Measurements from ENCODE around the gene PPA1. TPM values are rescaled to one million over a fixed set of nuclear protein-coding genes. Genes with fewer than 3 reads are reported as not detected.
A peak's percentile ranks its signal among the peaks of the same experiment; 100 is the strongest.
"Not testable (repeated sequence)": the region's sequence is repeated elsewhere in the genome, so short reads cannot be mapped to it uniquely, and the experiment has no call there.

Gene PPA1
- total RNA-seq, 1 donor from 2014 or later: 413 TPM

- H3K27me3 Mint-ChIP-seq: peaks cover 7% of the 10 kb centered on the region
- H3K4me1 Mint-ChIP-seq: peaks cover 8% of the 10 kb centered on the region
- DNase-seq: no peak
- H3K9me3 Mint-ChIP-seq: peaks cover 8% of the 10 kb centered on the region
- intact Hi-C loops (cut with micrococcal nuclease): no loop called here
- H3K4me3 Mint-ChIP-seq: no peak overlapping the region
- no peak overlapping the region for H3K27ac Mint-ChIP-seq
- H3K36me3 Mint-ChIP-seq (ENCODE audit: low read depth): peaks cover 2% of the 10 kb centered on the region
These were observed 31.9 kb upstream of the PPA1 start for GRCh38 chr10:70265032-70265689.

- H3K4me3 Mint-ChIP-seq: no peak overlapping the region
- no peak overlapping the region for H3K27ac Mint-ChIP-seq
- H3K4me1 Mint-ChIP-seq: peaks cover 4% of the 10 kb centered on the region
- intact Hi-C loops (cut with micrococcal nuclease): no loop called here
- no peak for DNase-seq
- peaks cover 2% of the 10 kb centered on the region for H3K36me3 Mint-ChIP-seq (ENCODE audit: low read depth)
- peaks cover 26% of the 10 kb centered on the region for H3K27me3 Mint-ChIP-seq
- H3K9me3 Mint-ChIP-seq: peaks cover 8% of the 10 kb centered on the region
These were observed 27.5 kb upstream of the PPA1 start for GRCh38 chr10:70260734-70261133.

DNA sequence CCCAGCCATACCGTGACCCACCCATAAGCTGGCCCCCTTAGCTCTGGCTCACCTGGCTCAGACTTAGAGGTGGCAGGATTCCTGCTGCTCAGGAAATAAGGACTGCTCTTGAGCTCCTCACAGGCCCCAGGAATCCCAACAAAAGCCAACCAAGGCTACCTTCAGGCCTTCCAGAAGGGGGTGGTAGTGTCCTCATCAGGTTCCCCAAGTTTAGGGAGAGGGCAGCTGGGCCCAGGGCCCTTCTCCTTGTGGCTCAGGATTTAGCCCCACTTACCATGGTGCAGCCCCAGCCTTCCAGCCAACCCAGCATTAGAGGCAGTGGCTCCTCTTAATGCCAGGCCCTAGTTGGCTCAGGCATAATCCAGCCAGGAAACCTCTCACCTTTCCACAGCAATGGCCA is 27.0 kb upstream of the PPA1 start:
- Mint-ChIP-seq H3K4me3 (no peak overlapping the region), H3K27me3 (peaks cover 30% of the 10 kb centered on the region), H3K27ac (no peak overlapping the region), H3K36me3 (ENCODE audit: low read depth) (peaks cover 2% of the 10 kb centered on the region), H3K9me3 (peaks cover 8% of the 10 kb centered on the region), H3K4me1 (peaks cover 8% of the 10 kb centered on the region)
- intact Hi-C loops (cut with micrococcal nuclease): no loop called here
- DNase-seq: no peak

DNA sequence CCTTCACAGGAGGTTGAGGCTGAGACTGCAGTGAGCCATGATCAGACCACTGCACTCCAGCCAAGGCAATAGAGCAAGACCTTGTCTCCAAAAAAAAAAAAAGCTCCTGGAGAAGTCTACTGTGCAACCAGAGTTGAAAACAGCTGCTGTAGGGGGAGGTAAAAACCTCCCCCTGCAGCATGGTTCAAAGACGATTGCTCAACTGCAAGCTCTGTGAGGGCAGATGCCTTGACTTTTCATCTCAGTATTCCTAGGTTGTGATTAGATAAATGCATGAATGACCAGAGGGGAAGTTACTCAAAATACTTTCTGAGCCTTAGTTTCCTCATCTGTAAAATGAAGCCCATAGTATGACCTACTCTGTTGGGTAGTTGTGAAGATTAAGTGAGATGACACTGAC is 25.0 kb upstream of the PPA1 start:
- H3K27me3 Mint-ChIP-seq: peaks cover 36% of the 10 kb centered on the region
- H3K9me3 Mint-ChIP-seq: peaks cover 8% of the 10 kb centered on the region
- intact Hi-C loops (cut with micrococcal nuclease): no loop called here
- peaks cover 2% of the 10 kb centered on the region for H3K36me3 Mint-ChIP-seq (ENCODE audit: low read depth)
- peaks cover 8% of the 10 kb centered on the region for H3K4me1 Mint-ChIP-seq
- no peak for DNase-seq
- H3K4me3 Mint-ChIP-seq: no peak overlapping the region
- H3K27ac Mint-ChIP-seq: no peak overlapping the region

- peaks cover 38% of the 10 kb centered on the region for H3K27me3 Mint-ChIP-seq
- intact Hi-C loops (cut with micrococcal nuclease); H3K4me3 Mint-ChIP-seq; H3K4me1 Mint-ChIP-seq; H3K36me3 Mint-ChIP-seq (ENCODE audit: low read depth); DNase-seq; H3K27ac Mint-ChIP-seq; H3K9me3 Mint-ChIP-seq: not testable (repeated sequence)
These were observed 24.6 kb upstream of the PPA1 start for GRCh38 chr10:70257816-70258215.

- Mint-ChIP-seq H3K4me1 (peaks cover 8% of the 10 kb centered on the region), H3K4me3 (peak overlapping the region; percentile 22), H3K36me3 (ENCODE audit: low read depth) (peaks cover 2% of the 10 kb centered on the region), H3K27ac (no peak overlapping the region), H3K27me3 (peaks cover 42% of the 10 kb centered on the region), H3K9me3 (peaks cover 5% of the 10 kb centered on the region)
- intact Hi-C loops (cut with micrococcal nuclease): no loop called here
- no peak for DNase-seq
These were observed 23.2 kb upstream of the PPA1 start for GRCh38 chr10:70256463-70256862.

- Mint-ChIP-seq H3K4me1 (peaks cover 8% of the 10 kb centered on the region), H3K27me3 (peaks cover 43% of the 10 kb centered on the region), H3K36me3 (ENCODE audit: low read depth) (no peaks in the 10 kb centered on the region), H3K4me3 (peak overlapping the region; percentile 63), H3K27ac (no peak overlapping the region), H3K9me3 (no peaks in the 10 kb centered on the region)
- intact Hi-C loops (cut with micrococcal nuclease): no loop called here
- no peak for DNase-seq
These were observed 22.4 kb upstream of the PPA1 start for GRCh38 chr10:70255329-70256299.

GRCh38 chr10:70254778-70255328 is 21.6 kb upstream of the PPA1 start:
- Mint-ChIP-seq H3K4me1 (peaks cover 8% of the 10 kb centered on the region), H3K27me3 (peaks cover 49% of the 10 kb centered on the region), H3K36me3 (ENCODE audit: low read depth) (no peaks in the 10 kb centered on the region), H3K27ac (no peak overlapping the region), H3K4me3 (peak overlapping the region; percentile 63), H3K9me3 (no peaks in the 10 kb centered on the region)
- DNase-seq: no peak
- intact Hi-C loops (cut with micrococcal nuclease): no loop called here

GRCh38 chr10:70253878-70254765 is 20.9 kb upstream of the PPA1 start:
- Mint-ChIP-seq H3K27me3 (peaks cover 49% of the 10 kb centered on the region), H3K27ac (no peak overlapping the region), H3K4me3 (no peak overlapping the region), H3K36me3 (ENCODE audit: low read depth) (no peaks in the 10 kb centered on the region), H3K4me1 (peaks cover 8% of the 10 kb centered on the region), H3K9me3 (no peaks in the 10 kb centered on the region)
- no peak for DNase-seq
- intact Hi-C loops (cut with micrococcal nuclease): no loop called here

- H3K4me3 Mint-ChIP-seq: no peak overlapping the region
- intact Hi-C loops (cut with micrococcal nuclease): no loop called here
- H3K27me3 Mint-ChIP-seq: peaks cover 44% of the 10 kb centered on the region
- DNase-seq: no peak
- no peaks in the 10 kb centered on the region for H3K9me3 Mint-ChIP-seq
- peaks cover 6% of the 10 kb centered on the region for H3K4me1 Mint-ChIP-seq
- no peaks in the 10 kb centered on the region for H3K36me3 Mint-ChIP-seq (ENCODE audit: low read depth)
- H3K27ac Mint-ChIP-seq: no peak overlapping the region
These were observed 17.9 kb upstream of the PPA1 start for GRCh38 chr10:70250961-70251680.

GRCh38 chr10:70247360-70247759 is 14.1 kb upstream of the PPA1 start:
- no peaks in the 10 kb centered on the region for H3K4me1 Mint-ChIP-seq
- intact Hi-C loops (cut with micrococcal nuclease): no loop called here
- peaks cover 35% of the 10 kb centered on the region for H3K27me3 Mint-ChIP-seq
- H3K36me3 Mint-ChIP-seq (ENCODE audit: low read depth): no peaks in the 10 kb centered on the region
- DNase-seq: no peak
- H3K4me3 Mint-ChIP-seq: no peak overlapping the region
- H3K9me3 Mint-ChIP-seq: peaks cover 4% of the 10 kb centered on the region
- H3K27ac Mint-ChIP-seq: no peak overlapping the region

GRCh38 chr10:70241081-70241480 is 7.9 kb upstream of the PPA1 start:
- no peaks in the 10 kb centered on the region for H3K4me1 Mint-ChIP-seq
- H3K27me3 Mint-ChIP-seq: peaks cover 14% of the 10 kb centered on the region
- intact Hi-C loops (cut with micrococcal nuclease): no loop called here
- peaks cover 10% of the 10 kb centered on the region for H3K9me3 Mint-ChIP-seq
- H3K27ac Mint-ChIP-seq: no peak overlapping the region
- no peak overlapping the region for H3K4me3 Mint-ChIP-seq
- no peak for DNase-seq
- no peaks in the 10 kb centered on the region for H3K36me3 Mint-ChIP-seq (ENCODE audit: low read depth)

GRCh38 chr10:70239986-70240385 is 6.8 kb upstream of the PPA1 start:
- H3K4me1 Mint-ChIP-seq; DNase-seq; H3K27ac Mint-ChIP-seq; H3K36me3 Mint-ChIP-seq (ENCODE audit: low read depth); intact Hi-C loops (cut with micrococcal nuclease); H3K4me3 Mint-ChIP-seq; H3K9me3 Mint-ChIP-seq; H3K27me3 Mint-ChIP-seq: not testable (repeated sequence)
